Rectal smooth muscle tissue (tissue), 1 donor: Measurements from ENCODE around the gene USP22.

Experiments
- H3K27ac ChIP-seq: one replicate; pipeline ENCODE4 v1.7.0; 2013; ENCODE audit warnings: low read depth, low read length, inconsistent platforms
- H3K27me3 ChIP-seq: one replicate; pipeline ENCODE4 v1.7.0; 2013; ENCODE audit warnings: low read length; ENCODE audit not compliant: control insufficient read depth, insufficient read depth
- H3K36me3 ChIP-seq: one replicate; pipeline ENCODE4 v1.7.0; 2013; ENCODE audit warnings: low read length; ENCODE audit not compliant: control insufficient read depth, insufficient read depth
- H3K4me1 ChIP-seq: one replicate; pipeline ENCODE4 v1.7.0; 2013; ENCODE audit warnings: low read length; ENCODE audit not compliant: control insufficient read depth, insufficient read depth
- H3K4me3 ChIP-seq: one replicate; pipeline ENCODE4 v1.7.0; 2013; ENCODE audit warnings: low read length
- H3K9ac ChIP-seq: one replicate; pipeline ENCODE4 v1.7.0; 2013; ENCODE audit warnings: low read length

USP22 gene

GRCh38 chr17:21013983-21014382, 28.8 kb downstream of the USP22 start:
- no peaks in the 10 kb centered on the region for H3K27me3 ChIP-seq
- H3K4me1 ChIP-seq: no peaks in the 10 kb centered on the region
- no peak overlapping the region for H3K27ac ChIP-seq

GRCh38 chr17:21012736-21013135, 30.1 kb downstream of the USP22 start:
- Histone ChIP-seq H3K36me3 (peaks cover 68% of the 10 kb centered on the region), H3K9ac (no peak overlapping the region), H3K4me1 (peaks cover 6% of the 10 kb centered on the region), H3K4me3 (no peak overlapping the region), H3K27ac (peak overlapping the region; percentile 8), H3K27me3 (no peaks in the 10 kb centered on the region)

More at GRCh38 chr17:21013983-21014382, 28.8 kb downstream of the USP22 start:
- Histone ChIP-seq H3K36me3 (peaks cover 72% of the 10 kb centered on the region), H3K9ac (no peak overlapping the region), H3K4me3 (no peak overlapping the region)

- H3K27ac ChIP-seq: no peak overlapping the region
- H3K36me3 ChIP-seq: peaks cover 65% of the 10 kb centered on the region
- H3K9ac ChIP-seq: no peak overlapping the region
Measured at GRCh38 chr17:21010705-21011596, 31.9 kb downstream of the USP22 start.

GRCh38 chr17:21008992-21009671, 33.7 kb downstream of the USP22 start:
- Histone ChIP-seq H3K36me3 (peaks cover 68% of the 10 kb centered on the region), H3K27ac (no peak overlapping the region), H3K4me1 (peaks cover 6% of the 10 kb centered on the region), H3K9ac (no peak overlapping the region), H3K27me3 (no peaks in the 10 kb centered on the region), H3K4me3 (no peak overlapping the region)

More at GRCh38 chr17:21010705-21011596, 31.9 kb downstream of the USP22 start:
- no peak overlapping the region for H3K4me3 ChIP-seq
- no peaks in the 10 kb centered on the region for H3K27me3 ChIP-seq
- peaks cover 6% of the 10 kb centered on the region for H3K4me1 ChIP-seq

GRCh38 chr17:21008160-21008915, 34.5 kb downstream of the USP22 start:
- H3K27ac ChIP-seq: no peak overlapping the region
- peaks cover 6% of the 10 kb centered on the region for H3K4me1 ChIP-seq
- no peak overlapping the region for H3K4me3 ChIP-seq
- H3K27me3 ChIP-seq: no peaks in the 10 kb centered on the region
- no peak overlapping the region for H3K9ac ChIP-seq
- H3K36me3 ChIP-seq: peaks cover 72% of the 10 kb centered on the region

- H3K4me3 ChIP-seq: no peak overlapping the region
- H3K4me1 ChIP-seq: peaks cover 6% of the 10 kb centered on the region
- H3K27me3 ChIP-seq: no peaks in the 10 kb centered on the region
- H3K36me3 ChIP-seq: peaks cover 66% of the 10 kb centered on the region
- peak overlapping the region; percentile 18 for H3K27ac ChIP-seq
- H3K9ac ChIP-seq: no peak overlapping the region
Measured at GRCh38 chr17:21007646-21008045, 35.2 kb downstream of the USP22 start.

- H3K27me3 ChIP-seq: no peaks in the 10 kb centered on the region
- H3K36me3 ChIP-seq: peaks cover 50% of the 10 kb centered on the region
- H3K9ac ChIP-seq: no peak overlapping the region
- no peak overlapping the region for H3K27ac ChIP-seq
- H3K4me3 ChIP-seq: no peak overlapping the region
- H3K4me1 ChIP-seq: peaks cover 16% of the 10 kb centered on the region
Measured at GRCh38 chr17:21005803-21006202, 37.0 kb downstream of the USP22 start.

GRCh38 chr17:21005367-21005766, 37.4 kb downstream of the USP22 start:
- H3K36me3 ChIP-seq: peaks cover 48% of the 10 kb centered on the region
- H3K4me1 ChIP-seq: peaks cover 16% of the 10 kb centered on the region
- no peak overlapping the region for H3K4me3 ChIP-seq
- H3K9ac ChIP-seq: no peak overlapping the region
- H3K27me3 ChIP-seq: no peaks in the 10 kb centered on the region
- H3K27ac ChIP-seq: no peak overlapping the region

GRCh38 chr17:21004016-21004930, 38.5 kb downstream of the USP22 start:
- no peaks in the 10 kb centered on the region for H3K27me3 ChIP-seq
- H3K4me3 ChIP-seq: no peak overlapping the region
- H3K36me3 ChIP-seq: peaks cover 47% of the 10 kb centered on the region
- peaks cover 21% of the 10 kb centered on the region for H3K4me1 ChIP-seq
- H3K27ac ChIP-seq: no peak overlapping the region
- no peak overlapping the region for H3K9ac ChIP-seq

- Histone ChIP-seq H3K27ac (no peak overlapping the region), H3K4me3 (no peak overlapping the region), H3K27me3 (no peaks in the 10 kb centered on the region), H3K36me3 (peaks cover 39% of the 10 kb centered on the region), H3K4me1 (peaks cover 27% of the 10 kb centered on the region), H3K9ac (no peak overlapping the region)
Measured at GRCh38 chr17:21003007-21003621, 39.7 kb downstream of the USP22 start.

- peaks cover 24% of the 10 kb centered on the region for H3K4me1 ChIP-seq
- peaks cover 34% of the 10 kb centered on the region for H3K36me3 ChIP-seq
- no peaks in the 10 kb centered on the region for H3K27me3 ChIP-seq
- H3K4me3 ChIP-seq: no peak overlapping the region
- H3K9ac ChIP-seq: no peak overlapping the region
- peak overlapping the region; percentile 11 for H3K27ac ChIP-seq
Measured at GRCh38 chr17:21002309-21003006, 40.4 kb downstream of the USP22 start.
